Measurements from ENCODE around the gene HERC4.
"Not testable (repeated sequence)": the region's sequence is repeated elsewhere in the genome, so short reads cannot be mapped to it uniquely, and the experiment has no call there.

HERC4 gene

DNA sequence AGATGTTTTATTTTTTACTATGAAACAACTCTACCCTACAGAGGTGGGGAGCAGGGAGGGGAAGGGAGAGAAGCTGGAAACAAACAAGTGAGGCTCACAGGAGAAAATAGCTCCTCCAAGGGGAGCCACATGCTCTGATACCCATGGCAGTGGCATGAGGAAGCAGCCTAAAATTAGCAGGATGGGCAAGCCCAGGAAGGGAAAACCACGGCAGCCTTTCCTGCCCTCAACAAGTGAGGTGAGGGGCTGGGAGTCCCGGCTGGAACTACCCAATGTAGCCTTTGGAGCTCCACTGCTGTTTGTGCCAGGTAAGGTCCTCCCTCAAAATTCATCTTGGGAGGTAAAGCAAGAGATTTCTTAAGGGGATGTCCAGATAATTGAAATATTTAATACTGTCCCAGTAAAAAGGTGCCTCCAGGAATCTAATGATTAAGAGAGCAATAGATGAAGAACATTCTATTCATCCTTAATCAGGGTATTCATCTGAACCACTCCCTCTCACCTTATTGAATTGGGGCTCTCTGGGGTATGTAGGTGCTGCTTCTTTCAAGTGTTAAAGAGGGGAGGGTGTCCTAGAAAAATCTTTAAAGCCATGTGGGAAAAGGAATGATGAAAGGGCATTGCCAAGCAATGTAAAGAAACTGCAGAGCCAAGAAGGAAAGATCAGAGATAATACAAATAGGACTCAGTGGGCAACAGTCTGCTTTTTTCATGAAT is 12.8 kb upstream of the HERC4 start:
- no peak for DNase-seq

GRCh38 chr10:68086910-68087684 is 12.0 kb upstream of the HERC4 start:
- DNase-seq = no peak

DNA sequence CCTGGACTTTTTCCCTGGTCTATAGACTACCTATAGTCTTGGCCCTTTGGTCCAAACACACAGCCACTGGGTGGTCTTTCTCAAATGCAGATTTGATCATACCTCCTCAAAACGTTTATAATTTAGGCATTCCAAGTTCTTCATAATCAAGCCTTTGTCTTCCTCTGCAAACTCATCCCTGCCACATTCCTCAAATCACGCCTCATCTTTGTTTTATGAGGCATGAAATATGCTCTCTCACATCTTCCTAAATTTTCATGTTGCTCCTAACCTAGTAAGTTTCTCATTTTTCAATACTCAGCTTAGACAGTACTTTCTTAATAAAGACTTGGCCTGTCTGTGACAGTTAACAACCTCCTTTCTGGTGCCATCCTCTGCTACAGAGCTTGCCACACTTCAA is 10.9 kb upstream of the HERC4 start:
- DNase-seq = no peak

DNA sequence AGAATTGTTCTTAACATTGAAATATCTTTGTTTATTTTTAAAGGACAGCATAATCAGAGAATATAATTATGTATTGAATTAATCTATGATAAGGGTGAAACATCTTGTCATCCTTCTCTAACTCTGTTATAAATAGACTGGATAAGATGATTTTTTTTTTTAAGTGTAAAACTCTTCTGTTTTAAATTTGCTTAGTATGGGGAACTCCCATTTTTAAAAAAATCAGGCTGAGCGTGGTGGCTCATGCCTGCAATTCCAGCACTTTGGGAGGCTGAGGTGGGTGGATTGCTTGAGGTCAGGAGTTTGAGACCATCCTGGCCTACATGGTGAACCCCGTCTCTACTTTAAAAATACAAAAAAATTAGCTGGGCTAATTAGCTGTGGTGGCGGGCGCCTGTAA is 9.4 kb upstream of the HERC4 start:
- no peak for DNase-seq

DNA sequence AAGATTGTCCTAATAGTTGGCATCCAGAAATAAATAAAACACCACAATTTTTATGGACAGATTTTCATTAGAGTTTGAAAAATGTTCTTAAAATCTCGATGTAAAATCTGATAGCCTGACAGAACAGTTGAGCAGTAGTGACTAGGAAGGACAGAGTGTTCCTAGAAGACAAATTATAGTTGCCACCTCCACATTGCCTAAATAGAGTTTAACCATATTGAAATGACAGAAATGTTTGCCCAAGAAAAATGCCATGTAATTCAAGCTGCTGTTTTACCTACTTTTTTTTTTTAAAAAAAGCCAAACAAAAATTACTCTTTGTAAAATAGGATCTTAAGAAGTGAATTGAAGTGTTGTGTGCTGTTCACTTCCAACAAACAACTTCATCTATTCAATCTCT is 8.9 kb upstream of the HERC4 start:
- DNase-seq = no peak

DNA sequence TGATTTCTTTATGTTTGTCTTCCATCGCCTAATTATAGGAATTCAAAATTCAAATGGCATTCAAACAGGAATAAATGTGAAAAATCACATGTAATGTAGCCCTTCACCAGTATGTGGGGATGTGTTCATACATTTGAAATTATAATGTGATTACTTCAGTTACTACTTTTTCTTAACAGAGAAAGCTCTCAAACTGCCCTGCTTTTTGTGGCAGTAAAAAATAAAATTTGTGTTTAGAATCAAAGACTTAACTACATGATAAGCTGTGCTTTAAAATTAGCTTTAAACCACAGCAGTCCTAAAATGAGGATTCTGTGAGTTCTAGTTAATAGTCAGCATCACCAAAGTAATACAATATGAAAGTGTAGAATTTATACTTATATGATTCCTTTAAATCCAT is 7.8 kb upstream of the HERC4 start:
- DNase-seq = no peak

DNA sequence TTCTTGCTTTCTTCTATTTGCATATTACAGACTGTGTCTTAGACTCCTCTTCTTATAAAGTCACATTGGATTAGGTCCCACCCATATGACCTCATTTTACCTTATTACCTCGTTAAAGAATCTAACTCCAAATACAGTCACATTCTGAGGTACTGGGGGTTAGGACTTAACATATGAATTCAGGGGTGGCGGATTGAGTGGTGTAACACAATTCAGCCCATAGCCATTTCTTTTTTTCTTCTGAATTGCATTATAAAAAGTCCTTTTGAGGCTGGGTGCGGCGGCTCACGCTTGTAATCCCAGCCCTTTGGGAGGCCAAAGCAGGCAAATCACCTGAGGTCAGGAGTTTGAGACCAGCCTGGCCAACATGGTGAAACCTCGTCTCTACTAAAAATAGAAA is 6.8 kb upstream of the HERC4 start:
- no peak for DNase-seq

DNA sequence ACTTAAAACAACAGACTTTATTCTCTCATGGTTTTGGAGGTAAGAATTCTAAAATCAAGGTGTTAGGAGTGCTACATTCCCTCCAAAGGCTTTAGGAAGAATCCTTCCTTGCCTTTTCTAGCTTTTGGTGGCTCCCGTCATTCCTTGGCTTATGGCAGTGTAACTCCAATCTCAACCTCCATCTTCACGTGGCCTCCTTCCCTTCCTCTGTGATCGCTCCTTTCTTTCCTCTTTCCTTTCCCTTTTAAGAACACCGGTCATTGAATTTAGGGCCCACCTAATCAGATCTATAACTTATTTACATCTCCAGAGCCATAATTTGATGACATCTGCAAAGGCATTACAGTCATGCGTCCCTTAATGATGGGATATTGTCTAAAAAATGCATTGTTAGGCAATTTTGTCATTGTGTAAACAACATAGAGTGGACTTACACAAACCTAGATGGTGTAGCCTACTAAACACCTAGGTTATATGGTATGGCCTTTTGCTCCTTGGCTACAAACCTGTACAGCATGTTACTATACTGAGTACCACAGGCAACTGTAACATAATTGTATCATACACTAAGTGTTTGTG is 5.9 kb upstream of the HERC4 start:
- no peak for DNase-seq

DNA sequence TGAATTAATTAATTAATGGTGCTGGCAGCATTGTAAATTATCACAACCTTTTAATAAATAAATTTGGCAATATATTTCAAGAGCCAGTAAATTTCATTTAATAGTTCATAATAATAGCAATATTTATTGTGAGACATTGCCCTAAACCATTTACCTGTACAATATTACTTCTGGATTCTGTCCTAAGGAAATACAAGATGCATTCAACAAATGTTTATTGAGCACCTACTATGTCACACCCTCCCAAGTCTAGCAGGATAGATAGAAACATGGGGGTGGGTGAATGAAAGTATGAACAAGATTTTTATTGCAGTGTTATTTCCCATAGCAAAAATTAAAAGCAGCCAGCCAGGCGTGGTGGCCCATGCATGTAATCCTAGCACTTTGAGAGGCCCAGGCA is 4.4 kb upstream of the HERC4 start:
- DNase-seq = no peak

DNA sequence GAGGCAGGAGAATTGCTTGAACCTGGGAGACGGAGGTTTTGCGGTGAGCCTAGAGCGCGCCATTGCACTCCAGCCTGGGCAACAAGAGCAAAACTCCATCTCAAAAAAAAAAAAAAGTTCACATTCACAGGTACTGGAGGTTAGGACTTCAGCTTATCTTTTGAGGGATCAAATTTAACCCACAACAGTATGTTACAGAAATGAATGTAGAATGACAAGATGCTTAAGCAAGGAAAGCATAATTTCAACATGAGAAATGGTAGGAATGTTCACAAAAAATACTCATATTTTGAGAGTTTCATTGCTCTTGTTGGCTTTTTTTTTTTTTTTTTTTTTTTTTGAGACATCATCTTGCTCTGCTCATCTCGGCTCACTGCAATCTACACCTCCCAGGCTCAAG is 1.9 kb upstream of the HERC4 start:
- no peak for DNase-seq

DNA sequence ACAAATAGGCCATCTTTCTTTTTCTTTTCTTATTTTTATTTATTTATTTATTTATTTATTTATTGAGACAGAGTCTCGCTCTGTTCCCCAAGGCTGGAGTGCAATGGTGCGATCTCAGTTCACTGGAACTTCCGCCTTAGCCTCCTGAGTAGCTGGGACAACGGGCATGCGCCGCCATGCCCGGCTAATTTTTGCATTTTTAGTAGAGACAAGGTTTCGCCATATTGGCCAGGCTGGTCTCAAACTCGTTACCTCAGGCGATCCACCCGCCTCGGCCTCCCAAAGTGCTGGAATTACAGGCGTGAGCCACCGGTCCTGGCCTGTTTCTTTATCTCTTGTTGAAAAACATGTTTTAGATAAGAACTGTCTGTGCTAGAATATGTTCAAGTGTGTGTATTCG is 998 bp upstream of the HERC4 start:
- DNase-seq = not testable (repeated sequence)

- no peak for DNase-seq
Observed at GRCh38 chr10:68075550-68076004, 494 bp upstream of the HERC4 start.

DNA sequence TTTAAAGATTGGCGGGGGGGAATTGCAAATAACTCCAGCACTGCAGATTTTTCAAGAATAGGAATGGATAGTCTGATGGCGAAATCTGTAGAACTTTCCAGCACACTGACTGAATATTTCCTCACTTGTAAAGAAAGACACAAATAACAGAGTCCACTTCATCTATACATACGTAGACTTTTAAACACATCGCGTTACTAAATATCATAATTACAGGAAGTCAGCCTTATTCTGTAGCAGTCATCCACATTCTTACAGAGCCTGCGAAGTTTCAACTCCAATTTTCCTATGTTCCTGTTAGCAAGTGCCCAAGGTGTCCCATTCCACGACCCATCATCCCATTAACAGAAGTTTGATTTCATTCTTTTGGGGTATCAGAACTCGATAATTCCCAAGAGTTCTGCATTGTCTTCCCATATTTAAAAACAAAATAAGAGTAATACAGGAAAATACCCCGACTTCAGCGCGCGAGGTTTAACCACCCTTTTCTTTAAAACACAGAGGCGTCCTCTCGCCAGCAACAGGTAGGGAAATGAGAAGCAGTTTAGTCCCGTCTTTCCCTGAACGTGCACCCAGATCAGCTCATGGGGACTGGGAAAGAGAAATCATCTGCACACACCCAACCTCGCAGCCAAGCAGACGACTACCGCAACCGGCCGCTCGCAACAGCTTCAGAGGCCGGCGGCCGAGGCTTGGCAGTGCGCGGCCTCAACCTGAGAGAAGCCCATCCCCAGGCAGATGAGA is 880 bp downstream of the HERC4 start:
- peak in 1 of 2 experiments; percentile 13 for DNase-seq

DNA sequence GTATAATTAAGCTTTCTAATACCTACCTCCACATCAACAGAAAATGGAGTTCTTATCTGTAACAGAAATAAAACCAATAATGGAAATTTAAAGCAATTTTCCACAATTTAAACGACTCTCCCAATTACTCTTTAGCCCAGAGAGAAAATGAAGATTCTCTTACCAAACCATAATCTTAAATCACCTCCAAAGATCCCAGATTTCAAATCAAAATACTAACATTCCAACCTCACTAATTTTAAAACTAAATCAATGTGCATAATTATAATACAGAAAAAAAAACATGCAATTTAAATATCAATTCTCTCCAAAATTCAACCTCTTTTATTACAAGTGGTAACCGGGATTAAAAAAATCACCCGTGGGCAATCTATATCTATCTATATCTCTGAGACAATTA is 1.5 kb downstream of the HERC4 start:
- DNase-seq = no peak

- no peak for DNase-seq
Observed at GRCh38 chr10:68067508-68067907, 7.6 kb downstream of the HERC4 start.

- no peak for DNase-seq
Observed at GRCh38 chr10:68067029-68067428, 8.1 kb downstream of the HERC4 start.

DNA sequence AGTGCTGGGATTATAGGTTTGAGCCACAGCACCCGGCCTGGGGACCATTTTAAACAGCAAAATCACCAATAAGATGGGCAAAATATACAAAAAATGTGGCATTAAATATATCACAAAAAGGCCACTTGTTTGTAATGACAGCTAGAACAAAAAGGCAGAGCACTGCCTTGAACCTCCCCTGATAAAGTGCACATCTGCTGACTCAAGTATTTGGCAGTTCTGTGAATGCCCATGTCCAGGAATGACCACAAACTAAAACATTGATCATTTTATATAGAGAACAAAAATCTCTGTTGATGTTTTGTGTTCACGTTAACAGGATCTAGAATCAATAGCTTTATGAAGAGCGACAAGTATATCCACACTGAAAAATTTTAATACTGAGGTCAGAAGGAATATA is 21.5 kb downstream of the HERC4 start:
- no peak for DNase-seq

DNA sequence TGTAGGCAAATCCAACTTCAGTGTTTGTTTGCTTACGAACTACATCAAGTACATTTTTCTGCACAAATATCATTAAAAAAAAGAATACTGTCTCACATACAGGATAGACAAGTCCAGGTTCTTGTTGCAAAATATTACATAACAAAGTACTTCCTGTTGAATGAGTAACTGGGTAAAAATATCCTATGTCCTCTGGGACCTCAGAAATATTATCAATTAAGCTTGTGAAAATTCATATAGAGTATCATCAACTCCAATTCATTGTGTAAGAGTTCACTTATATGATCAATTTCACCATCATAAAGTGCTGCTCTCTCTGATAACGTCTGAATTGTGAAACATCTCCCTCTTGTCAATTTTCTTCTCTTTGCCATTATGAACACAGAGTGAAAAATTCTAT is 22.6 kb downstream of the HERC4 start:
- no peak for DNase-seq

GRCh38 chr10:68049289-68050078 is 25.6 kb downstream of the HERC4 start:
- no peak for DNase-seq

DNA sequence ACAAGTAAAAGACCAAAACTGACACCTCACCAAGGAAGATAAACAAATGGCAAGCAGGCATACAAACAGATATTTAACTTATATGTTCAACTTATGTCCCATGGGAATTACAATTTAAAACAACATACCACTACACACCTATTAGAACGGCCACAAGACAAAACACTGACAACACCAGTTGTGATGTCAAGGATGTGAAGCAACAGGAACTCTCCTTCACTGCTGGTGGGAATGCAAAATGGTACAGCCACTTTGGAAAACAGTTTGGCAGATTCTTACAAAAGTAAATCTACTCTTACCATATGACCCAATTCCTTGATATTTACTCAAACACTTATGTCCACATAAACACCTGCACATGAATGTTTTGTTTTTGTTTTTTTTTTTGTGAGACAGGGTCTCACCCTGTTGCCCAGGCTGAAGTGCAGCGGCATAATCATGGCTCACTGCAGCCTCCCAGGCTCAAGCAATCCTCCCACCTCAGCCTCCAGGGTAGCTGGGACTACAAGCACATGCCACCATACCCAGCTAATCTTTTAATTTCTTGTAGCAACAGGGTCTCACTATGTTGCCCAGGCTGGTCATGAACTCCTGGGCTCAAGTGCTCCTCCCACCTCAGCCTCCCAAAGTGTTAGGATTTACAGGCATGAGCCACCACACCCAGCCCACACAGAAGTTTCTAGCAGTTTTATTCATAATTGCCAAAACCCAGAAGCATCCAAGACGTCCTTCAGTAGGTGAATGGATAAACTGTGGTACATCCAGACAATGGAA is 27.3 kb downstream of the HERC4 start:
- DNase-seq = no peak

DNA sequence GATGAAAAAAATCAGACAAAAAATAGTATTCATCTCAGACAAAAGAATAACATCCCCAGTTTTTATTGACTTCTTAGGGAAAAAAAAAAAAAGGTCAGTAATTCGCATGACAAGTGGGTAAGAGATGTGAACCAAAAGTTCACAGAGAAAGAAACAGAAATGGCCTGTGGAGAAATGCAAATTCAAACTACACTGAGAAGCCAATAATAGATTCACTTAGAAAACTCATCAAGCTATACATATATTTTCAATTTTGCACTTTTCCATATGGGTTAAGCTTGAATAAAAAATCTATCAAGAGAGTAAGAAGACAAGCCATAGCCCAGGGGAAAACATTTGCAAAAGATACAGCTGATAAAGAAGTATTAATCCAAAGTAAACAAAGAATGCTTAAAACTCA is 28.0 kb downstream of the HERC4 start:
- no peak for DNase-seq

GRCh38 chr10:68046642-68047041 is 28.4 kb downstream of the HERC4 start:
- DNase-seq = no peak

Measured in cerebellar nuclear complex (tissue), 1 donor.